B cell (primary cell): Measurements from ENCODE around the gene CNIH1. TPM values are rescaled to one million over a fixed set of nuclear protein-coding genes. Genes with fewer than 3 reads are reported as not detected.

ENCODE experiments used
- ATAC-seq: fragments of 200-7000 bp; cut with Tn5 transposase; one replicate; pipeline ENCODE4 v1.10.0; 2021; ENCODE audit warnings: low read depth, mild to moderate bottlenecking, moderate number of reproducible peaks, moderate library complexity
- CTCF ChIA-PET: fragments of 350-600 bp; sonication (Branson Sonifier 250); formaldehyde crosslinking; loops from one replicate; lab custom pipeline; 2021; ENCODE audit warnings: antibody characterized with exemption, inconsistent platforms; lab: Charles Lee
- POLR2A ChIA-PET: fragments of 350-600 bp; sonication (Branson Sonifier 250); formaldehyde crosslinking; loops from one replicate; lab custom pipeline; 2021; ENCODE audit warnings: antibody characterized with exemption; lab: Charles Lee
- DNase-seq: peaks from one replicate; pipeline ENCODE4 v3.0.0; 2013
- H2AFZ ChIP-seq: 2 replicates; pipeline ENCODE4 v1.6.1; 2012; ENCODE audit warnings: mild to moderate bottlenecking, low read depth, low read length; ENCODE audit not compliant: insufficient read depth, poor library complexity, severe bottlenecking
- H3K27ac ChIP-seq, 2 donors: 1 replicate in 1 of 2; 2 replicates in 1 of 2; pipeline ENCODE4 v1.5.1; 2012 to 2013; ENCODE audit warnings: low read length in 2 of 2, mild to moderate bottlenecking in 2 of 2, moderate library complexity in 1 of 2
- H3K27me3 ChIP-seq, 4 experiments: fragments of 200-600 bp in 1 of 4; sonication (generic) in 1 of 4; replicated peaks in 1 of 4; 1 replicate in 2 of 4; 2 replicates in 2 of 4; pipeline versions ENCODE4 v1.6.1 to v1.7.0; 2013 to 2016; ENCODE audit warnings: low read length in 3 of 4, mild to moderate bottlenecking in 2 of 4, mixed read lengths in 1 of 4, moderate library complexity in 1 of 4; ENCODE audit not compliant: insufficient read depth in 4 of 4, control insufficient read depth in 3 of 4; ENCODE audit errors: control extremely low read depth in 1 of 4
- H3K36me3 ChIP-seq, 2 experiments: replicated peaks in 1 of 2; 1 replicate in 1 of 2; 2 replicates in 1 of 2; pipeline versions ENCODE4 v1.6.1 to v1.7.1; 2013; ENCODE audit warnings: low read length in 1 of 2; ENCODE audit not compliant: insufficient read depth in 2 of 2, control insufficient read depth in 1 of 2; ENCODE audit errors: control extremely low read depth in 1 of 2, extremely low read depth in 1 of 2
- H3K4me1 ChIP-seq, 2 donors: fragments of 200-600 bp in 1 of 2; sonication (generic) in 1 of 2; 1 replicate in 1 of 2; 2 replicates in 1 of 2; pipeline versions ENCODE4 v1.5.1 to v1.6.1; 2013 to 2017; ENCODE audit warnings: low read length in 2 of 2; ENCODE audit not compliant: control insufficient read depth in 2 of 2, insufficient read depth in 2 of 2
- H3K4me2 ChIP-seq: replicated peaks from 2 replicates; pipeline ENCODE3; 2012; ENCODE audit warnings: mild to moderate bottlenecking, low read depth, low read length; ENCODE audit not compliant: poor library complexity, severe bottlenecking
- H3K4me3 ChIP-seq, 5 experiments: fragments of 200-600 bp in 1 of 5; sonication (generic) in 1 of 5; 1 replicate in 3 of 5; 2 replicates in 2 of 5; pipeline versions ENCODE4 v1.5.1 to v1.7.0; 2011 to 2016; ENCODE audit warnings: low read length in 4 of 5, mild to moderate bottlenecking in 4 of 5, low read depth in 2 of 5, control low read depth in 1 of 5, moderate library complexity in 1 of 5; ENCODE audit not compliant: insufficient read depth in 1 of 5; ENCODE audit errors: control extremely low read depth in 1 of 5, extremely low read depth in 1 of 5
- H3K79me2 ChIP-seq: fragments of 200-600 bp; sonication (generic); one replicate; pipeline ENCODE4 v1.6.0; 2016; ENCODE audit warnings: low read length; ENCODE audit not compliant: control insufficient read depth, insufficient read depth
- H3K9ac ChIP-seq: fragments of 200-600 bp; sonication (generic); 2 replicates; pipeline ENCODE4 v1.6.1; 2017; ENCODE audit warnings: mild to moderate bottlenecking, low read length, moderate library complexity
- H3K9me3 ChIP-seq, 3 donors: one replicate each; pipeline versions ENCODE4 v1.6.1 to v1.7.1; 2013; ENCODE audit warnings: low read length in 2 of 3; ENCODE audit not compliant: control insufficient read depth in 2 of 3, insufficient read depth in 1 of 3; ENCODE audit errors: control extremely low read depth in 1 of 3
- H4K20me1 ChIP-seq: 2 replicates; pipeline ENCODE4 v1.6.0; 2012; ENCODE audit warnings: mild to moderate bottlenecking, low read length; ENCODE audit not compliant: insufficient read depth, control insufficient read depth, poor library complexity, severe bottlenecking
- H3K27ac Mint-ChIP-seq: one replicate; pipeline ENCODE4 v1.8.0; 2021; ENCODE audit warnings: mixed read lengths
- H3K27me3 Mint-ChIP-seq: one replicate; pipeline ENCODE4 v1.8.0; 2021; ENCODE audit warnings: mixed read lengths
- H3K4me1 Mint-ChIP-seq: one replicate; pipeline ENCODE4 v1.8.0; 2021; ENCODE audit warnings: mixed read lengths
- H3K4me3 Mint-ChIP-seq: one replicate; pipeline ENCODE4 v1.8.0; 2021; ENCODE audit warnings: mixed read lengths
- H3K9me3 Mint-ChIP-seq: one replicate; pipeline ENCODE4 v1.8.0; 2022; ENCODE audit warnings: mixed read lengths; ENCODE audit not compliant: insufficient read depth
- EZH2 ChIP-seq: IDR thresholded peaks from 2 replicates; pipeline ENCODE4 v1.6.1; 2012; ENCODE audit warnings: borderline replicate concordance, low read depth, mild to moderate bottlenecking, moderate library complexity, low read length; ENCODE audit not compliant: insufficient read depth, poor library complexity, severe bottlenecking
- WGBS: methylation state at CpG from one replicate; pipeline ENCODE4 v1.1.5; 2013; ENCODE audit warnings: missing lambda C conversion rate; ENCODE audit not compliant: insufficient coverage; 5-methylcytosine and 5-hydroxymethylcytosine counted together
- intact Hi-C: fragments of 100-400 bp; cut with micrococcal nuclease; formaldehyde crosslinking; loops from one replicate; pipeline ENCODE4 v1.10.0; 2022
- polyA minus RNA-seq: library from RNA; depleted of rRNA, polyadenylated mRNA; stranded (reverse); fragments of >200 nt; gene quantifications from 2 replicates; pipeline ENCODE4 v1.2.3, GENCODE V29; 2012
- polyA plus RNA-seq: library from polyadenylated mRNA; depleted of rRNA; stranded (reverse); fragments of >200 nt; gene quantifications from 2 replicates; pipeline ENCODE4 v1.2.3, GENCODE V29; 2012
- total RNA-seq, 2 donors: library from RNA; stranded (reverse); fragments of 120-200 nt in 1 of 2; gene quantifications; 1 replicate in 1 of 2; 2 replicates in 1 of 2; pipeline versions ENCODE4 v1.2.3 to v1.2.4, GENCODE V29; 2013 to 2022
- TF ChIP-seq, protein P1 (sequence below): fragments of 200-600 bp; IDR thresholded peaks from one replicate; pipeline ENCODE4 v1.8.0; 2022; ENCODE audit warnings: antibody characterized with exemption, mild to moderate bottlenecking

Gene CNIH1
- 42.8 and 52.0 TPM in 2 replicates for total RNA-seq
- 42.1 TPM for total RNA-seq (2013)
- 37.9 and 66.4 TPM in 2 replicates for polyA plus RNA-seq
- polyA minus RNA-seq: 24.5 and 24.8 TPM in 2 replicates

DNA sequence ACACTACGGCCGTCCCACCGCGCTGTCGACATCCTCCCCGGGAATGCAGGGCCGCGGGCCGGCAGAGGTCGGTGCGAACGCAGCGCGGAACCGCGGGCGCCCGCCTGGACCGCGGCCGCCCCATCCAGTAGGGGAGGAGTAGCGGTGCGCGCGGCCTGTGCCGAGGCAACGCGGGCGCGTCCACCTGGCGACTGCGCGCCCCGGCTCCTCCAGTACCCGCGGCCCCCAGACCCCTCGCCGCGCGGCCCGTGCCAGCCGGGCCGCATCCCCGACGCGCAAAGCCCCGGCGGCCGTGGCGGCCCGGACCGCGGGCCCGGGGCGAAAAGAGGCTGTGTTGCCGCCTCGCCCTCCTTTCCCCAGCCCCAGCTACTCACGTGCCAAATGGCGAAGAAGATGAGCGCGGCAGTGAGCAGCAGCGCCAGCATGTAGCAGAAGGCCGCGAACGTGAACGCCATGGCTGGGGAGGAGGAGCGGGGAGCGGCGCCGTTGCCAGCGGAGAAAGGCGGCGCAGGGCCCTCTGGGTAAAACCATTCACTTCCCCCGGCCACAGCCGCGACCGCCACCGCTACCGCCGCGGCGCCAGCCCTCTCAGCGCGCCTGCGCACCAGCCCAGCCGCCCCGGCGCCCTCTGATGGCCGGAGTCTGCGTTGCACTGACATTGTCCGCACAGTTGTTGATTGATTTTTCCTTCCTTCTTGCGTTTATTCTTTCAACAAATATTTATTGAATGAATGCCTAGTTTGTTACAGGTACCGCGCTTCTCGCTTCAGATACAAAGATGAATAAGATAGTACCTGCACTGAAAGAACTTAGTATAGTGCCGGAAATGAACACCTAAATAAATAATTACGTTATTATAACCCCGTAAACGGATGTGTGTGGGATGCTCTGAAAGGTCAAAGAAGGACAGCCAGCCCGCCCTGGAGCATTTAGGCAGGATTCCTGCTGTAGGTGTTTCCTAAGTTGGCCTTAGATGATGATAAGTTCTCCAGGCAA lies at the start of gene CNIH1:
CNIH1 (minus strand) TSS at position 502 of the 996 bp plus-strand sequence; CDS start at position 455, 47 bp downstream.
- intact Hi-C loops: loop anchor here (1.0 to 5.0 kb wide), 9 partner anchors 42 to 1288 kb away; partner anchors contain the start of genes CGRRF1, DDHD1, FBXO34 and MAPK1IP1L
- H2AFZ ChIP-seq: peak within 1 kb of the TSS; percentile 94
- Mint-ChIP-seq H3K9me3 (no peaks in the 10 kb centered on the region), H3K27ac (peak within 1 kb of the TSS; percentile 90), H3K4me3 (peak within 1 kb of the TSS; percentile 90), H3K4me1 (peaks cover 46% of the 10 kb centered on the region), H3K27me3 (peaks cover 3% of the 10 kb centered on the region)
- peaks cover 0 to 2% of the 10 kb centered on the region in 2 experiments for H3K36me3 ChIP-seq
- peaks cover 46% of the 10 kb centered on the region for H3K79me2 ChIP-seq
- H3K9ac ChIP-seq: peak within 1 kb of the TSS; percentile 70
- H3K27ac ChIP-seq: peak within 1 kb of the TSS; percentile 74 to 82
- H3K4me3 ChIP-seq: peak within 1 kb of the TSS; percentile 51 to 73 (median 62)
- peaks cover 26 to 27% of the 10 kb centered on the region in 2 donors for H3K4me1 ChIP-seq
- H3K9me3 ChIP-seq: no peaks in the 10 kb centered on the region
- ATAC-seq (peak; percentile 93), DNase-seq (peak; percentile 96)
- under 1% methylated on average over 87 of the region's 100 CpGs for WGBS
- H3K27me3 ChIP-seq: peaks cover 0 to under 1% (median 0%) of the 10 kb centered on the region in 4 experiments
- POLR2A ChIA-PET: interaction anchor here (0.5 to 1.2 kb wide), 2 partner anchors 48 to 68 kb away, joined by 3 to 7 read pairs; no protein-coding TSS in a partner anchor
- peak within 1 kb of the TSS; percentile 79 for H3K4me2 ChIP-seq
- CTCF ChIA-PET: interaction anchor here (0.8 to 1.2 kb wide), 6 partner anchors 9 to 68 kb away, joined by 3 to 5 read pairs (median 3); partner anchors contain the start of genes CDKN3 and CGRRF1
- TF ChIP-seq, protein P1, sequence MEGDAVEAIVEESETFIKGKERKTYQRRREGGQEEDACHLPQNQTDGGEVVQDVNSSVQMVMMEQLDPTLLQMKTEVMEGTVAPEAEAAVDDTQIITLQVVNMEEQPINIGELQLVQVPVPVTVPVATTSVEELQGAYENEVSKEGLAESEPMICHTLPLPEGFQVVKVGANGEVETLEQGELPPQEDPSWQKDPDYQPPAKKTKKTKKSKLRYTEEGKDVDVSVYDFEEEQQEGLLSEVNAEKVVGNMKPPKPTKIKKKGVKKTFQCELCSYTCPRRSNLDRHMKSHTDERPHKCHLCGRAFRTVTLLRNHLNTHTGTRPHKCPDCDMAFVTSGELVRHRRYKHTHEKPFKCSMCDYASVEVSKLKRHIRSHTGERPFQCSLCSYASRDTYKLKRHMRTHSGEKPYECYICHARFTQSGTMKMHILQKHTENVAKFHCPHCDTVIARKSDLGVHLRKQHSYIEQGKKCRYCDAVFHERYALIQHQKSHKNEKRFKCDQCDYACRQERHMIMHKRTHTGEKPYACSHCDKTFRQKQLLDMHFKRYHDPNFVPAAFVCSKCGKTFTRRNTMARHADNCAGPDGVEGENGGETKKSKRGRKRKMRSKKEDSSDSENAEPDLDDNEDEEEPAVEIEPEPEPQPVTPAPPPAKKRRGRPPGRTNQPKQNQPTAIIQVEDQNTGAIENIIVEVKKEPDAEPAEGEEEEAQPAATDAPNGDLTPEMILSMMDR: peak; percentile 96
- no peak for TF ChIP-seq EZH2
- peaks cover 14% of the 10 kb centered on the region for H4K20me1 ChIP-seq
